HAP-1 (cell line): ENCODE measurements around the gene DGCR6.
A peak's percentile ranks its signal among the peaks of the same experiment; 100 is the strongest.
"Not testable (repeated sequence)": the region's sequence is repeated elsewhere in the genome, so short reads cannot be mapped to it uniquely, and the experiment has no call there.

ENCODE experiments used
- DNase-seq, 2 experiments: peaks; one replicate each; pipeline ENCODE4 v3.0.0-alpha.2; 2016 to 2020; ENCODE audit warnings: low spot score in 2 of 2
- H3K27me3 ChIP-seq: fragments of 250-450 bp; sonication (Bioruptor Pico); 2 replicates; pipeline ENCODE4 v1.5.1; 2020; ENCODE audit warnings: low read depth, mild to moderate bottlenecking, moderate library complexity
- H3K36me3 ChIP-seq: fragments of 250-450 bp; sonication (Bioruptor Pico); replicated peaks from 2 replicates; pipeline ENCODE4 v1.5.1; 2020; ENCODE audit warnings: mild to moderate bottlenecking
- H3K4me1 ChIP-seq: fragments of 250-450 bp; sonication (Bioruptor Pico); 2 replicates; pipeline ENCODE4 v1.5.1; 2020; ENCODE audit warnings: mild to moderate bottlenecking
- H3K4me3 ChIP-seq: fragments of 250-450 bp; sonication (Bioruptor Pico); 2 replicates; pipeline ENCODE4 v1.5.1; 2020; ENCODE audit warnings: mild to moderate bottlenecking, moderate library complexity
- H3K9me3 ChIP-seq: fragments of 250-450 bp; sonication (Bioruptor Pico); 2 replicates; pipeline ENCODE4 v1.5.1; 2020; ENCODE audit warnings: mild to moderate bottlenecking, moderate library complexity
- in situ Hi-C: fragments of 300-500 bp; cut with MboI; formaldehyde crosslinking; loops from 3 replicates; pipeline ENCODE4 v1.14.3; 2020; ENCODE audit warnings: low sequenced_read_pairs, inconsistent platforms, mixed read lengths

The DGCR6 gene

GRCh38 chr22:18915550-18915949 is 9.4 kb downstream of the DGCR6 start:
- H3K27me3 ChIP-seq, H3K4me3 ChIP-seq, DNase-seq, H3K36me3 ChIP-seq, H3K9me3 ChIP-seq, in situ Hi-C loops, H3K4me1 ChIP-seq: not testable (repeated sequence)

GRCh38 chr22:18917818-18918217 is 11.7 kb downstream of the DGCR6 start:
- DNase-seq, H3K9me3 ChIP-seq, H3K27me3 ChIP-seq, H3K4me3 ChIP-seq, in situ Hi-C loops, H3K36me3 ChIP-seq, H3K4me1 ChIP-seq: not testable (repeated sequence)

- H3K4me1 ChIP-seq, DNase-seq, H3K27me3 ChIP-seq, H3K4me3 ChIP-seq, in situ Hi-C loops, H3K9me3 ChIP-seq, H3K36me3 ChIP-seq: not testable (repeated sequence)
Measured at GRCh38 chr22:18920257-18920902, 14.3 kb downstream of the DGCR6 start.

- Histone ChIP-seq H3K27me3 (no peaks in the 10 kb centered on the region), H3K9me3 (no peaks in the 10 kb centered on the region), H3K4me1 (no peaks in the 10 kb centered on the region), H3K4me3 (no peak overlapping the region), H3K36me3 (no peaks in the 10 kb centered on the region)
- DNase-seq = no peak
- in situ Hi-C loops = no loop called here
Measured at GRCh38 chr22:18925368-18926064, 19.4 kb downstream of the DGCR6 start.

- no peaks in the 10 kb centered on the region for H3K36me3 ChIP-seq
- no peaks in the 10 kb centered on the region for H3K9me3 ChIP-seq
- H3K4me1 ChIP-seq = no peaks in the 10 kb centered on the region
- H3K27me3 ChIP-seq = no peaks in the 10 kb centered on the region
- in situ Hi-C loops = no loop called here
- H3K4me3 ChIP-seq = no peak overlapping the region
- DNase-seq = no peak
Measured at GRCh38 chr22:18927020-18927419, 20.9 kb downstream of the DGCR6 start.

- H3K27me3 ChIP-seq = no peaks in the 10 kb centered on the region
- H3K36me3 ChIP-seq = no peaks in the 10 kb centered on the region
- no peaks in the 10 kb centered on the region for H3K9me3 ChIP-seq
- no peak for DNase-seq
- H3K4me1 ChIP-seq = no peaks in the 10 kb centered on the region
- in situ Hi-C loops = no loop called here
- H3K4me3 ChIP-seq = no peak overlapping the region
Measured at GRCh38 chr22:18927573-18927972, 21.5 kb downstream of the DGCR6 start.

GRCh38 chr22:18929459-18929858 is 23.3 kb downstream of the DGCR6 start:
- Histone ChIP-seq H3K4me3 (no peak overlapping the region), H3K9me3 (no peaks in the 10 kb centered on the region), H3K4me1 (no peaks in the 10 kb centered on the region), H3K27me3 (no peaks in the 10 kb centered on the region), H3K36me3 (no peaks in the 10 kb centered on the region)
- in situ Hi-C loops = no loop called here
- DNase-seq = peak in 1 of 2 experiments; percentile 41

- Histone ChIP-seq H3K36me3 (no peaks in the 10 kb centered on the region), H3K27me3 (no peaks in the 10 kb centered on the region), H3K4me3 (no peak overlapping the region), H3K4me1 (no peaks in the 10 kb centered on the region), H3K9me3 (no peaks in the 10 kb centered on the region)
- in situ Hi-C loops = no loop called here
- no peak for DNase-seq
Measured at GRCh38 chr22:18931905-18932652, 26.0 kb downstream of the DGCR6 start.

- no peak for DNase-seq
- in situ Hi-C loops = no loop called here
- no peaks in the 10 kb centered on the region for H3K9me3 ChIP-seq
- no peaks in the 10 kb centered on the region for H3K36me3 ChIP-seq
- H3K4me1 ChIP-seq = no peaks in the 10 kb centered on the region
- H3K4me3 ChIP-seq = no peak overlapping the region
- H3K27me3 ChIP-seq = no peaks in the 10 kb centered on the region
Measured at GRCh38 chr22:18933914-18934313, 27.8 kb downstream of the DGCR6 start.

- H3K4me1 ChIP-seq, H3K9me3 ChIP-seq, in situ Hi-C loops, H3K27me3 ChIP-seq, DNase-seq, H3K36me3 ChIP-seq, H3K4me3 ChIP-seq: not testable (repeated sequence)
Measured at GRCh38 chr22:18934688-18935087, 28.6 kb downstream of the DGCR6 start.

- H3K36me3 ChIP-seq = no peaks in the 10 kb centered on the region
- no peak within 1 kb of the TSS for H3K4me3 ChIP-seq
- in situ Hi-C loops = no loop called here
- no peaks in the 10 kb centered on the region for H3K4me1 ChIP-seq
- H3K9me3 ChIP-seq = no peaks in the 10 kb centered on the region
- H3K27me3 ChIP-seq = no peaks in the 10 kb centered on the region
- DNase-seq = no peak
Measured at GRCh38 chr22:18935889-18936529, 29.9 kb downstream of the DGCR6 start, which contains the start of gene PRODH. Gene PRODH (minus strand): TSS chr22:18936293. CDS start chr22:18936287, 6 bp downstream.

GRCh38 chr22:18938691-18939090 is 32.6 kb downstream of the DGCR6 start:
- H3K4me3 ChIP-seq, H3K36me3 ChIP-seq, H3K27me3 ChIP-seq, H3K4me1 ChIP-seq, H3K9me3 ChIP-seq, in situ Hi-C loops: not testable (repeated sequence)
- peak in 1 of 2 experiments; percentile 74 for DNase-seq

- H3K27me3 ChIP-seq, in situ Hi-C loops, H3K9me3 ChIP-seq, H3K36me3 ChIP-seq, H3K4me3 ChIP-seq: not testable (repeated sequence)
- peak in 1 of 2 experiments; percentile 81 for DNase-seq
- peaks cover 12% of the 10 kb centered on the region for H3K4me1 ChIP-seq
Measured at GRCh38 chr22:18947105-18947504, 41.0 kb downstream of the DGCR6 start.

GRCh38 chr22:18947905-18948304 is 41.8 kb downstream of the DGCR6 start:
- Histone ChIP-seq H3K4me1 (peaks cover 12% of the 10 kb centered on the region), H3K9me3 (no peaks in the 10 kb centered on the region), H3K4me3 (peak overlapping the region; percentile 13), H3K27me3 (no peaks in the 10 kb centered on the region), H3K36me3 (peaks cover 10% of the 10 kb centered on the region)
- peak in 1 of 2 experiments; percentile 32 for DNase-seq
- in situ Hi-C loops = no loop called here
